GM21723 (cell line): ENCODE results near the gene FBXW9.
"Not testable (repeated sequence)": the region's sequence is repeated elsewhere in the genome, so short reads cannot be mapped to it uniquely, and the experiment has no call there.

Source experiments
- ATAC-seq: cut with Tn5 transposase; IDR thresholded peaks from one replicate; pipeline ENCODE4 v1.9.1; 2021; ENCODE audit warnings: mild to moderate bottlenecking, moderate library complexity; ENCODE audit not compliant: unreplicated experiment

Gene FBXW9

DNA sequence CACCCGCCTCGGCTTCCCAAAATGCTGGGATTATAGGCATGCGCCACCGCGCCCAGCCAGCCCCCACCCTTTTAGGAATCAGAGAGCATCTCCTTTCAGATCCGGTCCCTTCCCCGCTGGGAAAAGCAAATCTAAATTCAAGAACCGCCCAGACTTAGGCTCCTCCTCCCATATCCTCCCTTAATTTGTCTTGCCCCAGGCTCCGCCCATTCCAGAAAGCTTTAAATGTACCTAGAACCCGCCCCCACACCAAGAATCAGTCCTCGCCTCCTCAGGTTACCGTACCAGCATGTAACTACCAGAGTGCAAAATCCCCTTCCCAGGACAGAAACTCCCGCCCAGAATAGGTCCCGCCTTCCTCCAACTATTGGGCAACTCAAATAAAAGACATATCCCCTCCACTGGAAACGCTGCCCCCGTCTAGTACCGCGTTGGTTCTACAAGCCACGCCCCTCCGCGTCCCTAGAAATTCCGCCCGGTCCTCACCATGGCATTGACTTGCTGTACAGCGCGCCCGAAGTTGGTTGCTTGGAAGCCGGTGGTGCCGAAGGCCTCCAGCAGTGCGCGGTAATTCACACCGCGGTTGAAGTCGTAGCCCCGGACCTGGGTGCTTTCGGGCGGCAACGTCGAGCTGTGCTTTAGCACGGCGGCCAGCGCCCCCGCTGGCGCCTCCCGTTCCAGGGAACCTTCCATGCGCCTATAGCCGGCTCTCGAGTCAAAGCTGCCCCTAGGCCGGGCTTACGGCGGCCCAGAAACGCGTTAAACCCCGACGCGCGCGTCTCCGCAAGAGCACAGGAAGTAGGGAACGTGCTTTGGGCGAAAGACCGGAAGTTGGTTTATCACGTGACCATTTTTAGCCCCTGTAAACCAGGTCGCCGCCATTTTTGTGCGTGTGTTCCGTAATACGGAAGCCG lies 15.1 kb downstream of the FBXW9 start, which contains the start of gene DHPS:
Gene DHPS, minus strand, starts transcription at position 807 of the 914 bp plus-strand sequence. Its CDS starts 114 bp downstream, at position 693.
- peak; percentile 71 for ATAC-seq

DNA sequence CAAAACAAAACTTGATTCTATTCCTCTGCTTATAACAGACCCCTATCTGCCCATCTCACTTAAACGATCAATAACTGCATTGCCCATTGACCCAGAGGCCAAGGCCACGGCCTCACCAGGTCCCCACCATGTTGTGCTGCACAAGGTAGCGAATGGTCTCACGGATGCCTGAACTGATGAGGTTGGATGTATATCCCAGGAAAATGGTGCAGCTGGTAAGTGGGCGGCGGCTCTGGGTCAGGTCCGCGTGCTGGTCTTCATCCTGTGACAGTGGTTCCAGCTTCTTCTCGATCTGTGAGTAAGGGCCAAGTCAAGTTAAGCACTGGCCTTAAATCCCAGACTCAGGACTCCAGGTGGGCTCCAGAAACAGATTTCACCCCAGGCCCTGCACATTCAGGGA lies 16.4 kb downstream of the FBXW9 start:
- ATAC-seq: no peak

GRCh38 chr19:12678039-12678438 lies 18.4 kb downstream of the FBXW9 start:
- not testable (repeated sequence) for ATAC-seq

DNA sequence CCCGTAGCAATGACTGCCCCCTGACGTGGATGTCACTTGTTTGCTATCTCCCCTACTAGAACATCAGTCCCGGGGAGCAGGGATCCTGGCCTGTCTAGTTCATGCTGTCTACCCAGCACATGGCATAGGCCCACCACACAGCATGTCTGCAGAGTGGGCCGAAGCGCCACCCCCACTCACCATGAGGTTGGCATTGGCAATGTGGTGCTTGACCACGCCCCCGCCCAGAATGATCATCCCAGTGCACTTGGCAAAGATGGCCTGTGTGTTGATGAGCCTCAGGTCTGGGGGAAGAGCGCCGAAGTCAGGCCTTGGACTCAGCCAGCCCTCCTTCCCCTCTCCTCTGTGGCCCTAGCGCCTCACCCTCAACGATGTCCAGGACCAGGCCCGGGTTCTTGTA lies 19.5 kb downstream of the FBXW9 start:
- no peak for ATAC-seq

DNA sequence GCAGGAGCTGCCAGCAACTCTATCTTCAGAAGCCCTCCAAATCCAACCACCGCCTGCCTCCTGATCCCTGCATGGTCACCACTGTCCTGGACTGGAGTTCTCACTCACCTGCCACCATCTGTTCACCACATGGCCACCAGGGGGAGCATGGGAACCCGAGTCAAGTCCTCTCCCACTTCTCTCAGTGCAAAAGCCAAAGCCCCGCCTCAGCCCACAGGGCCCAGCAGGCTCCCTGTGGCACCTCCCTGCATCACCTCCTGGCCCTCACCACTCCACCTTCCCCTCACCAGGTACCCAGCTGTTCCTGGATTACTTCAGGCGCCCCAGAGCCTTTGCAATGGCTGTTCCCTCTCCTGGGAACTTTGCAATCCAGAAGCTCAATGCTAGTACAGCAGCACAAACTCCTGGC lies 20.0 kb downstream of the FBXW9 start:
- ATAC-seq: no peak

DNA sequence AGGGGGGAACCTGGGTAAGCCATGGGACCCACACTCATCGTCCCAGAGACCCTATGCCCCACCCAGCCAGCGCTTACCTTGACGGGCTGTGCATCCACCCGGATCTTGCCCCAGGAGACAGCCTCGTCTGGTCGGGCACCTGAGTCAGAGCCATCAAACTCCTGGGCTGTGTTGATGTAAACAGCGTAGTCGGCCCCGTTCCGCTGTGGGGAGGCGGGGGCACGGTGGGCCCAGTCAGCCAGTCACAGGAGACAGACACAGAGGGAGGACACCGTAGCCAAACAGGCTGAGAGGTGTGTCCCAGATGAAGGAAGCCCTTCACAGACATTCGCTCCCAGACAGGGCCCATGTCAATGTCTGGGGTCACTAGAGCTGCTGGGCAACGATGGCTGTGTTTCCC lies 20.5 kb downstream of the FBXW9 start:
- no peak for ATAC-seq

GRCh38 chr19:12675399-12675798 lies 21.0 kb downstream of the FBXW9 start:
- no peak for ATAC-seq

DNA sequence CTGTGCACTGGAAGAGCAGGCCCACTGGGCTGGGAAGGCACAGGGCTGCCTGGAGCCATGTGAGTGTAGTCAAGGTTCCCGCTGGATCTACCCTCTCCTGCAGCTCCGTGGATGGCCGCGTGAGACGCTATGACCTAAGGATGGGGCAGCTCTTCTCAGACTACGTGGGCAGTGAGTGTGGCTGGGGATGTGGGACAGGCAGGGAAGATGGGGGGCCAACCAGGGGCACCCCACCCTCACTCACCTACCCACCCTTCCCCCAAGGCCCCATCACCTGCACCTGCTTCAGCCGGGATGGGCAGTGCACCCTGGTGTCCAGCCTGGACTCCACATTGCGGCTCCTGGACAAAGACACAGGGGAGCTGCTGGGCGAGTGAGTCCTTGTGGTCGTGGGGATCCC lies 23.7 kb downstream of the FBXW9 start:
- ATAC-seq: no peak

- no peak for ATAC-seq
Observed at GRCh38 chr19:12670159-12670928, 26.1 kb downstream of the FBXW9 start.

DNA sequence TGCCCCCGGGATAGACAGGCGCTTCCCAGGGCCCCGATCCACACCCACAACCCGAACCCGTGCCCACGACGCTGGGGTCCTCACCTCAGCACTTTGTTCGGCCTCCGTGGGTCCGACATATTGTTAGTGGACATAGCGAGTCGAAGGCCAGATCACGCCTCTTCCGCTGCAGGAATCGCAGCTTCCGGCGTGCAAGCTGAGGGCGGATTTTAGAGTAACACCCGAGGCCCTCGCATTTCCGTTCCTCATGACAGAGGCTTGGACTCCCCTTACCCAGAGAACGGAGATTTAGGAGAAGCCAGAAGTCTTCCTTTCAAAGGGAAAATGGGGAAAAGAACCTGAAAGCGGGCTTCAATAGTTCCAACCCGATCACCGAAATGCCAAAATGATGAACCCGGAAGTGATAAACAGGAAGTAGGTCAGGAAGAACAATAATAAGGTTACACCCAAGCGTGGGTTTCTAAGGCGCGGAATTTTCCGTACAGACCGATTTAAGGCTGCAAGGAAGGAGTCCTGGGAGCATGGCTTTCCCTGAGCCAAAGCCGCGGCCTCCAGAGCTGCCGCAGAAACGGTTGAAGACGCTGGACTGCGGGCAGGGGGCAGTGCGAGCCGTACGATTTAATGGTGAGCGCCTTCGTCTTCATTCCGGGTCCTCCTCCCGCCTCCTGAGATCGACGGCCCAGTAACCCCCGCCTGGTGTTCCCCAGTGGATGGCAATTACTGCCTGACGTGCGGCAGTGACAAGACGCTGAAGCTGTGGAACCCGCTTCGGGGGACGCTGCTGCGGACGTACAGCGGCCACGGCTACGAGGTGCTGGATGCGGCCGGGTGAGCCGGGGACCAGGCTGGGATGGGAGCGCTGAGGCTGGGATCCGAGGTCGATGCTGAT lies 26.9 kb downstream of the FBXW9 start:
- no peak for ATAC-seq

GRCh38 chr19:12668932-12669269 lies 27.5 kb downstream of the FBXW9 start:
- no peak for ATAC-seq

DNA sequence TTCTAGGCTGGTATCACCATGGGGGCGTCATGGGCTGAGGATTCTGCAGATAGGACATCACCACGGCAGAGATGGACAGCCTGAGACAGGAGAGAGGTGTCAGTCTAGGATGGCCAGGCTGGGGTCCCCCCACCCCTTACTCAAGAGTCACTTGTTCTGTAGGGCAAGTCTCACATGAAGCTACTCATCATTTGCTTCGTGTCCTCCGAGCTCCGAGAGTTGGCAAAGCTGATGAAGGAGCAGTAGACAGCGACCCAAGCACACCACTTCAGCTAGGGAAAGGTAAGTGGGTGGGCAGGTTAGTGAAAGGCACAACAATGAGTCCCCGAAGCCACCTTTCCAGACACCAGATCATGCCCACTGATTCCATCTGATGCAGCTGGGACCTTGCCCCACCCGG lies 28.1 kb downstream of the FBXW9 start:
- no peak for ATAC-seq

DNA sequence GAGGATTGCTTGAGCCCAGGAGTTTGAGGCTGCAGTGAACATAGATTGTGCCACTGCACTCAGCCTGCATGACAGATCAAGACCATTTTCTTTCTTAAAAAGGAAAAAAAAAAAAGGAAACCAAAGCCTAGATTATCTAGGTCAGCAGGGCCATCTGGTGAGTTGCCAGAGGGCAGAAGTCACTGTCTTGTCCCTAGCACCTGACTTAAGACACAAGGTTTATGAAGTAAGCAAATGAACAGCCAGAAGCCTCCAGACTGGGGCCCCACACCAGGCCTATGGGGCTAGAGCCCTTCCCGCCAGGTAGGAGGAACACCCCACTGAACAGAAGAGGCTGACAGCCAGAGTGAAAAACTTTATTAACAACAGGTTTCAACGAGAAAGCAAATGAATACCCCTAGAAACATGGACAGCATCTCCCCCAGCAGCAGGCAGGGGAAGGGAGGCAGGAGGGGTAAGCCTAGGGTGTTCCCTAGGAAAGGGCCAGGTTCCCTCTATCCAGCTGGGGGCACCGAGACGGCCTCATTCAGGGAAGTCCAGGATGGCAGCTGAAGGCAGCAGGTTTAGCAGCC lies 28.6 kb downstream of the FBXW9 start:
- no peak for ATAC-seq

- peak; percentile 42 for ATAC-seq
Observed at GRCh38 chr19:12666265-12667048, 30.0 kb downstream of the FBXW9 start, which contains the start of the genes MAN2B1 and WDR83. Gene MAN2B1, minus strand, starts transcription at chr19:12666742. Its CDS starts 41 bp downstream, at chr19:12666701. Gene WDR83, plus strand, starts transcription at chr19:12666807. Its CDS starts 2,984 bp downstream, at chr19:12669791.

- ATAC-seq: no peak
Observed at GRCh38 chr19:12665671-12666264, 30.7 kb downstream of the FBXW9 start.

DNA sequence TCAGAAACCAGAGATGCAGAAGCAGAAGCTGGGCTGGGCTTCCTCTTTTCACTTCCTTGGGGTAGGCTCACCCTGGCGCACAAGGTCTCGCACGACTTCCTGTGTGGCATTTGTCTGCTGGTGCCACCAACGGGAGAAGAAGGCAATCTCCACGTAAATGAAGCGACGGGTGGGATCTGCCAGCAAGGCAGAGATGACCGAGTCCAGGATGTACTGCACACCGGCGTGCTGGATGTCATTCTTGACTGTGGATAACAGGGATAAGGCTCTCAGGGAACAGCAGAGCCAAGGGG lies 31.2 kb downstream of the FBXW9 start:
- ATAC-seq: no peak

DNA sequence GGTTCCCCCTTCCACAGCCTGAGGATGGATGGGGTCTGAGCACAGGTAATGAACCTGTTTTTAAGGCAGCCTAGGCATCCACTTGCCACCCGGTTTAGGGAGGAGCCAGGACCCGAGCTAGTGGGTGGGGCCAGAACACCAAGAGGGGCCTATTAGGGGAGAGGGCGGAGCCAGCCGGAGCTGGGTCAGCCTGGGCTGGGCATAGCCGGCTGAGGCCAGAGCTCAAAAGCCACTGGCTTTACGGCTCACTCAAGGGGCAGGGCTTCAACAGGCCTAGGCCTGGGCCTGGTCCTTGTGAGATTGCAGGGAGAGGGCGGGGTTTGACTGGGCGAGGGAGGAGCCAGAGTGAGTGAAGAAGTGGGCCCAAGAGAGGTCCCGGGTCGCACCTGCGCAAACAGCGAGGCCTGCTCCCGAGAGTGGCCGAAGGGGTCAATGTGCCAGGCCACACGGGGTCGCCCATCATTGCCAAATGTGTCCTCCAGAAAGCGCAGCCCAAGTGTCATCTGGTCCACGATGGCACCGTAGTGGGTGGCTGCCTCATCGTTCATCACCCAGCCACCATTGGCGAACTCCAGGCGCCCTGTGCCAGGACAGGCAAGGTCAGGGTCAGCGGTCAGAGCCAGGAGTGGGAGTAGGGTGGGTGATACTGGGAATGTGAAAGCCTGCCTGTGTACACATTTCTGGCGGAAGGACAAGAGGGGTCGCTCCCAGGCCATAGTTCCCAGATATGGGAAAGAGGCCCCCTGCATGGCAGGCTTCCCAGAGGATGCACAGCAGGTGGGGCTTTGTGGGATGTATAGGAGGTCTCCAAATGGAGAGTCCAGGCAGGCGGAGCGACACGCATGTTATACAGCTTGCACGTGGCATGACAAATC lies 31.8 kb downstream of the FBXW9 start:
- ATAC-seq: no peak

- ATAC-seq: no peak
Observed at GRCh38 chr19:12660980-12661379, 35.5 kb downstream of the FBXW9 start.

DNA sequence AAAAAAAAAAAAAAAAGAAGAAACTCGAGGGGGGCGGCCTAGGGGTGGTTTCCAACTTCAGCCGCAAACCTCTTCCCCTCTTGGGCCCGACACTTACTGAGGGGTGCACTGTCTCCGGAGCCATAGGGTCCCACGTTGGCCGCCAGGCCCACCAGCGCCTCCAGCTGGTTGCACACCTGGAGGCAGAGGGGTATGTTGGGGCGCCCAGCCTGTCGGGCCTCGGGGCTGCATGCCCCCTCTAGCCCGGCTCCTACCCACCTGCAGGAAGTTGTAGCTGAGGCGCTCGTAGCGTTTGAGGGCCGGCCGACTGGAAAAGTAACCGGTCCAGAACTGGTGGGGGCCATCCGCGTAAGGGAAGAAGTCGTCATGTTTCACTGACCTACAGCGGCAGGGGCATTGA lies 38.5 kb downstream of the FBXW9 start:
- ATAC-seq: no peak
